CD14-positive monocyte (primary cell): ENCODE data around the gene CTNNA3. TPM values are rescaled to one million over a fixed set of nuclear protein-coding genes. Genes with fewer than 3 reads are reported as not detected.
"Not testable (repeated sequence)": the region's sequence is repeated elsewhere in the genome, so short reads cannot be mapped to it uniquely, and the experiment has no call there.

ENCODE experiments used
- DNase-seq, 3 donors: peaks; one replicate each; pipeline ENCODE4 v3.0.0-alpha.2; 2011 to 2022
- H2AFZ ChIP-seq: 2 replicates; pipeline ENCODE4 v1.6.0; 2012; ENCODE audit warnings: mild to moderate bottlenecking, low read depth, low read length, inconsistent platforms; ENCODE audit not compliant: insufficient read depth, poor library complexity, severe bottlenecking
- H3K27ac ChIP-seq, 2 donors: 1 replicate in 1 of 2; 2 replicates in 1 of 2; pipeline ENCODE4 v1.5.1; 2012 to 2013; ENCODE audit warnings: low read length in 2 of 2, control low read depth in 1 of 2, inconsistent platforms in 1 of 2, low read depth in 1 of 2, mild to moderate bottlenecking in 1 of 2
- H3K27me3 ChIP-seq, 2 donors: one replicate each; pipeline versions ENCODE4 v1.6.0 to v1.6.1; 2011 to 2013; ENCODE audit warnings: low read length in 2 of 2; ENCODE audit not compliant: control insufficient read depth in 2 of 2, insufficient read depth in 2 of 2
- H3K36me3 ChIP-seq, 2 donors: replicated peaks in 1 of 2; 1 replicate in 1 of 2; 2 replicates in 1 of 2; pipeline versions ENCODE4 v1.5.1 to v1.6.1; 2012 to 2013; ENCODE audit warnings: low read length in 2 of 2, control low read depth in 1 of 2, inconsistent platforms in 1 of 2, mild to moderate bottlenecking in 1 of 2; ENCODE audit not compliant: insufficient read depth in 2 of 2, control insufficient read depth in 1 of 2
- H3K4me1 ChIP-seq, 2 donors: 1 replicate in 1 of 2; 2 replicates in 1 of 2; pipeline versions ENCODE4 v1.5.1 to v1.6.1; 2012 to 2013; ENCODE audit warnings: low read length in 2 of 2, control low read depth in 1 of 2, inconsistent platforms in 1 of 2, mild to moderate bottlenecking in 1 of 2, moderate library complexity in 1 of 2; ENCODE audit not compliant: insufficient read depth in 2 of 2, control insufficient read depth in 1 of 2
- H3K4me2 ChIP-seq: replicated peaks from 2 replicates; pipeline ENCODE3; 2012; ENCODE audit warnings: low read length, moderate library complexity, mild to moderate bottlenecking; ENCODE audit not compliant: poor library complexity, severe bottlenecking; ENCODE audit errors: extremely low read depth
- H3K4me3 ChIP-seq, 3 experiments: fragments of 200-600 bp in 1 of 3; sonication (generic) in 1 of 3; replicated peaks in 1 of 3; 1 replicate in 2 of 3; 2 replicates in 1 of 3; pipeline ENCODE4 v1.5.1; 2011 to 2013; ENCODE audit warnings: low read length in 3 of 3, mild to moderate bottlenecking in 3 of 3, control low read depth in 2 of 3, low read depth in 2 of 3, inconsistent platforms in 1 of 3, moderate library complexity in 1 of 3
- H3K79me2 ChIP-seq: 2 replicates; pipeline ENCODE4 v1.6.0; 2012; ENCODE audit warnings: mild to moderate bottlenecking, control low read depth, inconsistent platforms, low read length, moderate library complexity; ENCODE audit not compliant: insufficient read depth
- H3K9ac ChIP-seq: 2 replicates; pipeline ENCODE4 v1.6.0; 2017; ENCODE audit warnings: low read length, mild to moderate bottlenecking; ENCODE audit not compliant: insufficient read depth, poor library complexity, severe bottlenecking
- H3K9me3 ChIP-seq, 2 donors: replicated peaks in 1 of 2; 1 replicate in 1 of 2; 2 replicates in 1 of 2; pipeline versions ENCODE4 v1.5.1 to v1.6.1; 2012 to 2013; ENCODE audit warnings: low read length in 2 of 2, control low read depth in 1 of 2; ENCODE audit not compliant: control insufficient read depth in 1 of 2, insufficient read depth in 1 of 2
- H4K20me1 ChIP-seq: 2 replicates; pipeline ENCODE4 v1.6.0; 2012; ENCODE audit warnings: mild to moderate bottlenecking, low read length, control low read depth, moderate library complexity; ENCODE audit not compliant: insufficient read depth
- H3K27ac Mint-ChIP-seq, 7 donors: one replicate each; pipeline ENCODE4 v1.8.0; 2020; ENCODE audit warnings: mild to moderate bottlenecking in 7 of 7, mixed read lengths in 7 of 7, moderate library complexity in 6 of 7, inconsistent platforms in 2 of 7
- H3K27me3 Mint-ChIP-seq, 3 donors: one replicate each; pipeline ENCODE4 v1.8.0; 2021 to 2022; ENCODE audit warnings: low read depth in 3 of 3, mild to moderate bottlenecking in 3 of 3, mixed read lengths in 3 of 3, moderate library complexity in 3 of 3, inconsistent platforms in 1 of 3
- H3K36me3 Mint-ChIP-seq, 2 donors: one replicate each; pipeline ENCODE4 v1.8.0; 2020; ENCODE audit warnings: mixed read lengths in 2 of 2, inconsistent platforms in 1 of 2, mild to moderate bottlenecking in 1 of 2
- H3K4me1 Mint-ChIP-seq: one replicate; pipeline ENCODE4 v1.8.0; 2020; ENCODE audit warnings: mild to moderate bottlenecking, mixed read lengths
- H3K4me3 Mint-ChIP-seq, 2 donors: one replicate each; pipeline ENCODE4 v1.8.0; 2020; ENCODE audit warnings: mild to moderate bottlenecking in 2 of 2, mixed read lengths in 2 of 2, moderate library complexity in 1 of 2
- H3K9me3 Mint-ChIP-seq, 7 donors: one replicate each; pipeline ENCODE4 v1.8.0; 2020 to 2022; ENCODE audit warnings: mixed read lengths in 7 of 7, mild to moderate bottlenecking in 6 of 7, moderate library complexity in 6 of 7, inconsistent platforms in 2 of 7
- WGBS: methylation state at CpG from one replicate; pipeline ENCODE4 v1.1.5; 2013; ENCODE audit warnings: missing lambda C conversion rate; ENCODE audit not compliant: insufficient coverage; 5-methylcytosine and 5-hydroxymethylcytosine counted together
- intact Hi-C, 2 donors: fragments of 100-400 bp; cut with micrococcal nuclease; formaldehyde crosslinking; loops; one replicate each; pipeline versions ENCODE4 v1.15.0 to v1.15.1; 2023
- polyA plus RNA-seq, 3 donors: library from polyadenylated mRNA; depleted of rRNA in 1 of 3; unstranded in 2 of 3; stranded (reverse) in 1 of 3; fragments of 300-500 nt in 2 of 3; fragments of >200 nt in 1 of 3; fragmentation: Illumina TruSeq in 2 of 3; gene quantifications; 1 replicate in 2 of 3; 2 replicates in 1 of 3; pipeline ENCODE4 v1.2.3, GENCODE V29; 2012 to 2021
- TF ChIP-seq, protein P1 (sequence below): fragments of 200-600 bp; IDR thresholded peaks from one replicate; pipeline ENCODE4 v1.8.0; 2022; ENCODE audit warnings: antibody characterized with exemption, mild to moderate bottlenecking

Gene CTNNA3
- polyA plus RNA-seq, 3 donors, result not detected

DNA sequence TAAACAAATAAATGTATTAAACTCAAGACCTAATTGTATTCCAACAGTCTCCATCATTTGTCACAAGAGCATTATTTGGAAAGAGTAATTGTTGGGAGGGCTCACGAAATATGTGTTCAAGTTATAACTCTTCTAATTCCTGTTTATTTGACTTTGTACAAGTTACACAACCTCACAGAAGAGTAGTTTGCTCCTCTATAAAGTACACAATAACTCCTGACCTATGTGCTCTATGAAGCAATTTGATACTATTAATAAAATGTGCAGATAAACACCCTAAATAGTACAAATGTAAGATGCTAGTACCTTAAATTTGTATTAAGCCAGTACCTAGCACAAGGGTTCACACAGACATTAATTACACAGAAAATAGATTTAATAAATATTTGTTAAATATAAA lies 484.3 kb downstream of the CTNNA3 start:
- Mint-ChIP-seq H3K9me3 (peaks cover 0 to 2% (median 0%) of the 10 kb centered on the region in 7 donors), H3K4me3 (no peak overlapping the region), H3K4me1 (no peaks in the 10 kb centered on the region), H3K27ac (no peak overlapping the region), H3K36me3 (no peaks in the 10 kb centered on the region), H3K27me3 (no peaks in the 10 kb centered on the region)
- DNase-seq, result no peak
- Histone ChIP-seq H4K20me1 (no peaks in the 10 kb centered on the region), H3K9ac (no peak overlapping the region), H3K9me3 (no peaks in the 10 kb centered on the region), H3K4me1 (no peaks in the 10 kb centered on the region), H2AFZ (no peak overlapping the region), H3K79me2 (no peaks in the 10 kb centered on the region), H3K4me2 (no peak overlapping the region), H3K27me3 (no peaks in the 10 kb centered on the region), H3K4me3 (no peak overlapping the region), H3K36me3 (no peaks in the 10 kb centered on the region), H3K27ac (no peak overlapping the region)
- TF ChIP-seq, protein P1, sequence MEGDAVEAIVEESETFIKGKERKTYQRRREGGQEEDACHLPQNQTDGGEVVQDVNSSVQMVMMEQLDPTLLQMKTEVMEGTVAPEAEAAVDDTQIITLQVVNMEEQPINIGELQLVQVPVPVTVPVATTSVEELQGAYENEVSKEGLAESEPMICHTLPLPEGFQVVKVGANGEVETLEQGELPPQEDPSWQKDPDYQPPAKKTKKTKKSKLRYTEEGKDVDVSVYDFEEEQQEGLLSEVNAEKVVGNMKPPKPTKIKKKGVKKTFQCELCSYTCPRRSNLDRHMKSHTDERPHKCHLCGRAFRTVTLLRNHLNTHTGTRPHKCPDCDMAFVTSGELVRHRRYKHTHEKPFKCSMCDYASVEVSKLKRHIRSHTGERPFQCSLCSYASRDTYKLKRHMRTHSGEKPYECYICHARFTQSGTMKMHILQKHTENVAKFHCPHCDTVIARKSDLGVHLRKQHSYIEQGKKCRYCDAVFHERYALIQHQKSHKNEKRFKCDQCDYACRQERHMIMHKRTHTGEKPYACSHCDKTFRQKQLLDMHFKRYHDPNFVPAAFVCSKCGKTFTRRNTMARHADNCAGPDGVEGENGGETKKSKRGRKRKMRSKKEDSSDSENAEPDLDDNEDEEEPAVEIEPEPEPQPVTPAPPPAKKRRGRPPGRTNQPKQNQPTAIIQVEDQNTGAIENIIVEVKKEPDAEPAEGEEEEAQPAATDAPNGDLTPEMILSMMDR, result no peak
- WGBS, result no CpG with 5 or more reads among the region's 1 CpG
- intact Hi-C loops, result no loop called here

GRCh38 chr10:67207923-67208322 lies 488.1 kb downstream of the CTNNA3 start:
- H3K36me3 Mint-ChIP-seq, H4K20me1 ChIP-seq, H3K4me3 ChIP-seq, H3K27me3 ChIP-seq, H3K9me3 Mint-ChIP-seq, H3K36me3 ChIP-seq, H3K27me3 Mint-ChIP-seq, H3K4me3 Mint-ChIP-seq, H3K9me3 ChIP-seq, DNase-seq, H2AFZ ChIP-seq, H3K27ac Mint-ChIP-seq, H3K4me1 Mint-ChIP-seq, H3K27ac ChIP-seq, H3K79me2 ChIP-seq, H3K4me1 ChIP-seq, H3K4me2 ChIP-seq, intact Hi-C loops, H3K9ac ChIP-seq: not testable (repeated sequence)
- WGBS, result 100% methylated on average over 3 of the region's 6 CpGs
